Measurements from ENCODE around the gene HOXB1. TPM values are rescaled to one million over a fixed set of nuclear protein-coding genes. Genes with fewer than 3 reads are reported as not detected.

HOXB1 gene
- total RNA-seq, 1 donor from 2014 or later: not detected

GRCh38 chr17:48515925-48516900, 14.6 kb downstream of the HOXB1 start:
- Mint-ChIP-seq H3K4me1 (ENCODE audit: unreplicated experiment) (no peaks in the 10 kb centered on the region), H3K4me3 (ENCODE audit: unreplicated experiment) (no peak overlapping the region), H3K36me3 (ENCODE audit: unreplicated experiment) (no peaks in the 10 kb centered on the region), H3K27me3 (ENCODE audit: unreplicated experiment) (peaks cover 45% of the 10 kb centered on the region), H3K9me3 (ENCODE audit: unreplicated experiment) (no peaks in the 10 kb centered on the region), H3K27ac (ENCODE audit: unreplicated experiment) (no peak overlapping the region)
- no peak for TF ChIP-seq CTCF (IDR thresholded peaks at IDR 0.05)
- DNase-seq (ENCODE audit: extremely low spot score, unreplicated experiment): no peak

- Mint-ChIP-seq H3K9me3 (ENCODE audit: unreplicated experiment) (peaks cover 4% of the 10 kb centered on the region), H3K4me1 (ENCODE audit: unreplicated experiment) (no peaks in the 10 kb centered on the region), H3K27me3 (ENCODE audit: unreplicated experiment) (peaks cover 33% of the 10 kb centered on the region), H3K36me3 (ENCODE audit: unreplicated experiment) (no peaks in the 10 kb centered on the region), H3K27ac (ENCODE audit: unreplicated experiment) (no peak overlapping the region), H3K4me3 (ENCODE audit: unreplicated experiment) (no peak overlapping the region)
- no peak for DNase-seq (ENCODE audit: extremely low spot score, unreplicated experiment)
- TF ChIP-seq CTCF (IDR thresholded peaks at IDR 0.05): no peak
Measured at GRCh38 chr17:48514477-48514876, 16.3 kb downstream of the HOXB1 start.

- no peak for TF ChIP-seq CTCF (IDR thresholded peaks at IDR 0.05)
- no peak overlapping the region for H3K4me3 Mint-ChIP-seq (ENCODE audit: unreplicated experiment)
- H3K9me3 Mint-ChIP-seq (ENCODE audit: unreplicated experiment): peaks cover 4% of the 10 kb centered on the region
- H3K4me1 Mint-ChIP-seq (ENCODE audit: unreplicated experiment): no peaks in the 10 kb centered on the region
- H3K36me3 Mint-ChIP-seq (ENCODE audit: unreplicated experiment): no peaks in the 10 kb centered on the region
- H3K27me3 Mint-ChIP-seq (ENCODE audit: unreplicated experiment): peaks cover 32% of the 10 kb centered on the region
- H3K27ac Mint-ChIP-seq (ENCODE audit: unreplicated experiment): no peak overlapping the region
- no peak for DNase-seq (ENCODE audit: extremely low spot score, unreplicated experiment)
Measured at GRCh38 chr17:48513666-48514455, 16.9 kb downstream of the HOXB1 start.

GRCh38 chr17:48513097-48513496, 17.7 kb downstream of the HOXB1 start:
- peaks cover 35% of the 10 kb centered on the region for H3K27me3 Mint-ChIP-seq (ENCODE audit: unreplicated experiment)
- no peaks in the 10 kb centered on the region for H3K36me3 Mint-ChIP-seq (ENCODE audit: unreplicated experiment)
- no peak for TF ChIP-seq CTCF (IDR thresholded peaks at IDR 0.05)
- H3K4me3 Mint-ChIP-seq (ENCODE audit: unreplicated experiment): no peak overlapping the region
- H3K27ac Mint-ChIP-seq (ENCODE audit: unreplicated experiment): no peak overlapping the region
- H3K4me1 Mint-ChIP-seq (ENCODE audit: unreplicated experiment): no peaks in the 10 kb centered on the region
- H3K9me3 Mint-ChIP-seq (ENCODE audit: unreplicated experiment): peaks cover 4% of the 10 kb centered on the region
- no peak for DNase-seq (ENCODE audit: extremely low spot score, unreplicated experiment)

All from osteocyte (in vitro differentiated cells).